PFSK-1 (cell line): Measurements from ENCODE around the gene TNNT1.

ENCODE experiments used
- FOXP2 ChIP-seq: optimal IDR thresholded peaks from 2 replicates; pipeline ENCODE3; 2011; ENCODE audit warnings: borderline replicate concordance, control low read depth, inconsistent platforms; ENCODE audit not compliant: insufficient read depth; ENCODE audit errors: extremely low read length, extremely low read depth
- POLR2AphosphoS5 ChIP-seq: IDR thresholded peaks from 2 replicates; pipeline ENCODE4 v1.6.1; 2012; ENCODE audit warnings: low read depth, mild to moderate bottlenecking, control low read depth, low read length, moderate library complexity
- SIN3A ChIP-seq: IDR thresholded peaks from 2 replicates; pipeline ENCODE4 v1.6.1; 2012; ENCODE audit warnings: mild to moderate bottlenecking, low read length, moderate library complexity, borderline replicate concordance; ENCODE audit not compliant: insufficient read depth
- TAF1 ChIP-seq: IDR thresholded peaks from 2 replicates; pipeline ENCODE4 v1.6.1; 2012; ENCODE audit warnings: low read length, control low read depth, borderline replicate concordance; ENCODE audit not compliant: insufficient read depth
- TF ChIP-seq, protein P1 (sequence below), 2 experiments: IDR thresholded peaks; 2 replicates each; pipeline versions ENCODE4 v1.6.1 to v1.8.0; 2011 to 2012; ENCODE audit warnings: low read depth in 2 of 2, low read length in 2 of 2, control low read depth in 1 of 2, inconsistent platforms in 1 of 2, mild to moderate bottlenecking in 1 of 2, moderate library complexity in 1 of 2; ENCODE audit not compliant: insufficient read depth in 1 of 2

The TNNT1 gene

DNA sequence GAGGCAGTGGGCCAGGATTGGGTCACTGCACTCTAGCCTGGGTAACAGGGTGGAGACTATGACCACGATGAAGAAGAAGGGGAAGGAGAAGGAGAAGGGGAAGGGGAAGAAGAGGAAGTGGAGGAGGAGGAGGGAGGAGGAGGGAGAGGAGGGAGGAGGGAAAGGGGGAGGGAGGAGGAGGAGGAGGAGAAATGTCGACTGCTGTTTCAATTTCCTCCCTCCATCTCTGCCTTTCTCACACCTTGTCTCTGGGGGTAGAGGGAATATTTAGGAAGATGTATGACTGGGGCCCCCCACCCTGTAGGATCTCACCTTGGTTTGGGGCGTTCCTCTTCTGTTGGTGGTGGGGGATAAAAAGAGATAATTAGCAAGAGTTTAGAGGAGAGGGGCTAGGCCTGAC is 3.8 kb downstream of the TNNT1 start:
- TF ChIP-seq, protein P1, sequence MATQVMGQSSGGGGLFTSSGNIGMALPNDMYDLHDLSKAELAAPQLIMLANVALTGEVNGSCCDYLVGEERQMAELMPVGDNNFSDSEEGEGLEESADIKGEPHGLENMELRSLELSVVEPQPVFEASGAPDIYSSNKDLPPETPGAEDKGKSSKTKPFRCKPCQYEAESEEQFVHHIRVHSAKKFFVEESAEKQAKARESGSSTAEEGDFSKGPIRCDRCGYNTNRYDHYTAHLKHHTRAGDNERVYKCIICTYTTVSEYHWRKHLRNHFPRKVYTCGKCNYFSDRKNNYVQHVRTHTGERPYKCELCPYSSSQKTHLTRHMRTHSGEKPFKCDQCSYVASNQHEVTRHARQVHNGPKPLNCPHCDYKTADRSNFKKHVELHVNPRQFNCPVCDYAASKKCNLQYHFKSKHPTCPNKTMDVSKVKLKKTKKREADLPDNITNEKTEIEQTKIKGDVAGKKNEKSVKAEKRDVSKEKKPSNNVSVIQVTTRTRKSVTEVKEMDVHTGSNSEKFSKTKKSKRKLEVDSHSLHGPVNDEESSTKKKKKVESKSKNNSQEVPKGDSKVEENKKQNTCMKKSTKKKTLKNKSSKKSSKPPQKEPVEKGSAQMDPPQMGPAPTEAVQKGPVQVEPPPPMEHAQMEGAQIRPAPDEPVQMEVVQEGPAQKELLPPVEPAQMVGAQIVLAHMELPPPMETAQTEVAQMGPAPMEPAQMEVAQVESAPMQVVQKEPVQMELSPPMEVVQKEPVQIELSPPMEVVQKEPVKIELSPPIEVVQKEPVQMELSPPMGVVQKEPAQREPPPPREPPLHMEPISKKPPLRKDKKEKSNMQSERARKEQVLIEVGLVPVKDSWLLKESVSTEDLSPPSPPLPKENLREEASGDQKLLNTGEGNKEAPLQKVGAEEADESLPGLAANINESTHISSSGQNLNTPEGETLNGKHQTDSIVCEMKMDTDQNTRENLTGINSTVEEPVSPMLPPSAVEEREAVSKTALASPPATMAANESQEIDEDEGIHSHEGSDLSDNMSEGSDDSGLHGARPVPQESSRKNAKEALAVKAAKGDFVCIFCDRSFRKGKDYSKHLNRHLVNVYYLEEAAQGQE (IDR thresholded peaks at IDR 0.05; ENCODE audit: insufficient read depth in 1 of 2, low read depth in 2 of 2, low read length in 2 of 2): no peak
- no peak for TF ChIP-seq TAF1
- TF ChIP-seq FOXP2: no peak
- TF ChIP-seq POLR2AphosphoS5: no peak
- no peak for TF ChIP-seq SIN3A

DNA sequence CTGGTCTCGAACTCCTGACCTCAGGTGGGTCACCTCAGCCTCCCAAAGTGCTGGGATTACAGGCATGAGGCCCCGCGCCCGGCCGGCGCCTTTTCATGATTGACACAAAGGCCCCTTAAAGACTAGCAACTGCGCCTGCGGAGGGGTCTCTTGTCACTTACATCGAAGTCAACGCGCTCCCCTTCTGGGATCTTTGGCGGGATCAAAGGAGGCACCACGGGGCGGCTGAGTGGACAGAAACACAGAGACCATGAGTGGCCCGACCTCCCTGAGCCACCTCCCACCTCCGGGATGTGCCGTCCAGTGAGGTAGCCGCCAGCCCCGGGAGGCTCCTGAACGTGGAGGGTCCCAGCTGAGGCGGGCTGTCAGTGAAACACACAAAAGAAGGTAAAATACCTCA is 7.3 kb downstream of the TNNT1 start:
- TF ChIP-seq SIN3A (no peak), TAF1 (no peak), POLR2AphosphoS5 (no peak), FOXP2 (no peak)
- TF ChIP-seq, protein P1 (IDR thresholded peaks at IDR 0.05; ENCODE audit: insufficient read depth in 1 of 2, low read depth in 2 of 2, low read length in 2 of 2): no peak

GRCh38 chr19:55137915-55138314 is 11.1 kb downstream of the TNNT1 start:
- TF ChIP-seq FOXP2: no peak
- no peak for TF ChIP-seq SIN3A
- TF ChIP-seq, protein P1 (IDR thresholded peaks at IDR 0.05; ENCODE audit: insufficient read depth in 1 of 2, low read depth in 2 of 2, low read length in 2 of 2): no peak
- no peak for TF ChIP-seq TAF1
- TF ChIP-seq POLR2AphosphoS5: no peak

- no peak for TF ChIP-seq POLR2AphosphoS5
- no peak for TF ChIP-seq TAF1
- TF ChIP-seq, protein P1 (IDR thresholded peaks at IDR 0.05; ENCODE audit: insufficient read depth in 1 of 2, low read depth in 2 of 2, low read length in 2 of 2): no peak
- no peak for TF ChIP-seq FOXP2
- TF ChIP-seq SIN3A: no peak
These were observed 12.5 kb downstream of the TNNT1 start for GRCh38 chr19:55136399-55137102.

DNA sequence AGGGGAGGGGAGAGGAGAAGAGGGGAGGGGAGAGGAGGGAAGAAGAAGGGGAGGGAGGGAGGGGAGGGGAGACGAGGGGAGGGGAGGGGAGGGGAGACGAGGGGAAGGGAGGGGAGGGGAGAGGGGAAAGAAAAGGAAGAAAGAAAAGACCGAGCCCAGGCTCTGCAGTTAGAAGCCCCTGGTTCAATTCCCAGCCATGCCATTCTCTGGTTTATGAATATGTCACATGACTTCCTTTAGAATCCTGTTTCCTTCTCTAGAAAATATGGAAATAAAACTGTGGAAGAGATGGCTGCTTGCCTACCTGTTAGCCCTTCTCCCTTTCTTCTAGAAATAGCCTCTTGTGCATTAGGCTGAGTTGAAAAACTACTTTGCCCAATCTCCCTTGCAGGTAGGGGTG is 14.3 kb downstream of the TNNT1 start:
- TF ChIP-seq TAF1 (no peak), SIN3A (no peak), FOXP2 (no peak), POLR2AphosphoS5 (no peak)
- TF ChIP-seq, protein P1 (IDR thresholded peaks at IDR 0.05; ENCODE audit: insufficient read depth in 1 of 2, low read depth in 2 of 2, low read length in 2 of 2): no peak
